WERI-Rb-1 (cell line): ENCODE data around the gene MALAT1.
A peak's percentile ranks its signal among the peaks of the same experiment; 100 is the strongest.

Experiments used
- DNase-seq: peaks from one replicate; pipeline ENCODE4 v3.0.0-alpha.2; 2020
- H3K27ac ChIP-seq: fragments of 250-450 bp; sonication (Bioruptor Pico); 2 replicates; pipeline ENCODE4 v1.5.1; 2020; ENCODE audit warnings: mild to moderate bottlenecking, moderate library complexity
- H3K27me3 ChIP-seq: fragments of 250-450 bp; sonication (Bioruptor Pico); 2 replicates; pipeline ENCODE4 v1.5.1; 2021; ENCODE audit warnings: mild to moderate bottlenecking, low read depth, moderate library complexity; ENCODE audit not compliant: insufficient read depth, severe bottlenecking
- H3K36me3 ChIP-seq: fragments of 250-450 bp; sonication (Bioruptor Pico); 2 replicates; pipeline ENCODE4 v1.5.1; 2020; ENCODE audit warnings: mild to moderate bottlenecking, moderate library complexity
- H3K4me3 ChIP-seq: 2 replicates; pipeline ENCODE4 v1.5.1; 2011; ENCODE audit warnings: low read depth, mild to moderate bottlenecking, control low read depth, low read length
- H3K9me3 ChIP-seq: fragments of 250-450 bp; sonication (Bioruptor Pico); 2 replicates; pipeline ENCODE4 v1.5.1; 2021; ENCODE audit warnings: mild to moderate bottlenecking, moderate library complexity; ENCODE audit not compliant: severe bottlenecking
- TF ChIP-seq, protein P1 (sequence below): IDR thresholded peaks from 2 replicates; pipeline ENCODE4 v1.5.1; 2011; ENCODE audit warnings: low read depth, mild to moderate bottlenecking, control low read depth, inconsistent platforms, low read length

The MALAT1 gene

DNA sequence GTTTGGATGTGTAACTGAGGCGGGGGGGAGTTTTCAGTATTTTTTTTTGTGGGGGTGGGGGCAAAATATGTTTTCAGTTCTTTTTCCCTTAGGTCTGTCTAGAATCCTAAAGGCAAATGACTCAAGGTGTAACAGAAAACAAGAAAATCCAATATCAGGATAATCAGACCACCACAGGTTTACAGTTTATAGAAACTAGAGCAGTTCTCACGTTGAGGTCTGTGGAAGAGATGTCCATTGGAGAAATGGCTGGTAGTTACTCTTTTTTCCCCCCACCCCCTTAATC is 2.3 kb downstream of the MALAT1 start:
- TF ChIP-seq, protein P1, sequence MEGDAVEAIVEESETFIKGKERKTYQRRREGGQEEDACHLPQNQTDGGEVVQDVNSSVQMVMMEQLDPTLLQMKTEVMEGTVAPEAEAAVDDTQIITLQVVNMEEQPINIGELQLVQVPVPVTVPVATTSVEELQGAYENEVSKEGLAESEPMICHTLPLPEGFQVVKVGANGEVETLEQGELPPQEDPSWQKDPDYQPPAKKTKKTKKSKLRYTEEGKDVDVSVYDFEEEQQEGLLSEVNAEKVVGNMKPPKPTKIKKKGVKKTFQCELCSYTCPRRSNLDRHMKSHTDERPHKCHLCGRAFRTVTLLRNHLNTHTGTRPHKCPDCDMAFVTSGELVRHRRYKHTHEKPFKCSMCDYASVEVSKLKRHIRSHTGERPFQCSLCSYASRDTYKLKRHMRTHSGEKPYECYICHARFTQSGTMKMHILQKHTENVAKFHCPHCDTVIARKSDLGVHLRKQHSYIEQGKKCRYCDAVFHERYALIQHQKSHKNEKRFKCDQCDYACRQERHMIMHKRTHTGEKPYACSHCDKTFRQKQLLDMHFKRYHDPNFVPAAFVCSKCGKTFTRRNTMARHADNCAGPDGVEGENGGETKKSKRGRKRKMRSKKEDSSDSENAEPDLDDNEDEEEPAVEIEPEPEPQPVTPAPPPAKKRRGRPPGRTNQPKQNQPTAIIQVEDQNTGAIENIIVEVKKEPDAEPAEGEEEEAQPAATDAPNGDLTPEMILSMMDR, result no peak
- peaks cover 72% of the 10 kb centered on the region for H3K36me3 ChIP-seq

DNA sequence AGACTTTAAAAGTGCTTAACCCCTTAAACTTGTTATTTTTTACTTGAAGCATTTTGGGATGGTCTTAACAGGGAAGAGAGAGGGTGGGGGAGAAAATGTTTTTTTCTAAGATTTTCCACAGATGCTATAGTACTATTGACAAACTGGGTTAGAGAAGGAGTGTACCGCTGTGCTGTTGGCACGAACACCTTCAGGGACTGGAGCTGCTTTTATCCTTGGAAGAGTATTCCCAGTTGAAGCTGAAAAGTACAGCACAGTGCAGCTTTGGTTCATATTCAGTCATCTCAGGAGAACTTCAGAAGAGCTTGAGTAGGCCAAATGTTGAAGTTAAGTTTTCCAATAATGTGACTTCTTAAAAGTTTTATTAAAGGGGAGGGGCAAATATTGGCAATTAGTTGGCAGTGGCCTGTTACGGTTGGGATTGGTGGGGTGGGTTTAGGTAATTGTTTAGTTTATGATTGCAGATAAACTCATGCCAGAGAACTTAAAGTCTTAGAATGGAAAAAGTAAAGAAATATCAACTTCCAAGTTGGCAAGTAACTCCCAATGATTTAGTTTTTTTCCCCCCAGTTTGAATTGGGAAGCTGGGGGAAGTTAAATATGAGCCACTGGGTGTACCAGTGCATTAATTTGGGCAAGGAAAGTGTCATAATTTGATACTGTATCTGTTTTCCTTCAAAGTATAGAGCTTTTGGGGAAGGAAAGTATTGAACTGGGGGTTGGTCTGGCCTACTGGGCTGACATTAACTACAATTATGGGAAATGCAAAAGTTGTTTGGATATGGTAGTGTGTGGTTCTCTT is 2.8 kb downstream of the MALAT1 start:
- no peak overlapping the region for H3K27ac ChIP-seq
- H3K4me3 ChIP-seq, result peak overlapping the region; percentile 89
- DNase-seq, result no peak
- H3K36me3 ChIP-seq, result peaks cover 77% of the 10 kb centered on the region
- H3K9me3 ChIP-seq, result no peaks in the 10 kb centered on the region
- no peaks in the 10 kb centered on the region for H3K27me3 ChIP-seq
- TF ChIP-seq, protein P1, result no peak

More for the DNA sequence above, 2.3 kb downstream of the MALAT1 start:
- no peak for DNase-seq
- peak overlapping the region; percentile 89 for H3K4me3 ChIP-seq
- H3K27ac ChIP-seq, result no peak overlapping the region; the same call in 1 of the 2 replicates
- H3K9me3 ChIP-seq, result no peaks in the 10 kb centered on the region
- H3K27me3 ChIP-seq, result no peaks in the 10 kb centered on the region

DNA sequence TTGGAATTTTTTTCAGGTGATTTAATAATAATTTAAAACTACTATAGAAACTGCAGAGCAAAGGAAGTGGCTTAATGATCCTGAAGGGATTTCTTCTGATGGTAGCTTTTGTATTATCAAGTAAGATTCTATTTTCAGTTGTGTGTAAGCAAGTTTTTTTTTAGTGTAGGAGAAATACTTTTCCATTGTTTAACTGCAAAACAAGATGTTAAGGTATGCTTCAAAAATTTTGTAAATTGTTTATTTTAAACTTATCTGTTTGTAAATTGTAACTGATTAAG is 3.4 kb downstream of the MALAT1 start:
- no peak for DNase-seq
- Histone ChIP-seq H3K27ac (no peak overlapping the region; the same call in 1 of the 2 replicates), H3K36me3 (peaks cover 81% of the 10 kb centered on the region), H3K4me3 (peak overlapping the region; percentile 89), H3K9me3 (no peaks in the 10 kb centered on the region), H3K27me3 (no peaks in the 10 kb centered on the region)
- TF ChIP-seq, protein P1, result no peak

DNA sequence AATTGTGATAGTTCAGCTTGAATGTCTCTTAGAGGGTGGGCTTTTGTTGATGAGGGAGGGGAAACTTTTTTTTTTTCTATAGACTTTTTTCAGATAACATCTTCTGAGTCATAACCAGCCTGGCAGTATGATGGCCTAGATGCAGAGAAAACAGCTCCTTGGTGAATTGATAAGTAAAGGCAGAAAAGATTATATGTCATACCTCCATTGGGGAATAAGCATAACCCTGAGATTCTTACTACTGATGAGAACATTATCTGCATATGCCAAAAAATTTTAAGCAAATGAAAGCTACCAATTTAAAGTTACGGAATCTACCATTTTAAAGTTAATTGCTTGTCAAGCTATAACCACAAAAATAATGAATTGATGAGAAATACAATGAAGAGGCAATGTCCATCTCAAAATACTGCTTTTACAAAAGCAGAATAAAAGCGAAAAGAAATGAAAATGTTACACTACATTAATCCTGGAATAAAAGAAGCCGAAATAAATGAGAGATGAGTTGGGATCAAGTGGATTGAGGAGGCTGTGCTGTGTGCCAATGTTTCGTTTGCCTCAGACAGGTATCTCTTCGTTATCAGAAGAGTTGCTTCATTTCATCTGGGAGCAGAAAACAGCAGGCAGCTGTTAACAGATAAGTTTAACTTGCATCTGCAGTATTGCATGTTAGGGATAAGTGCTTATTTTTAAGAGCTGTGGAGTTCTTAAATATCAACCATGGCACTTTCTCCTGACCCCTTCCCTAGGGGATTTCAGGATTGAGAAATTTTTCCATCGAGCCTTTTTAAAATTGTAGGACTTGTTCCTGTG is 3.9 kb downstream of the MALAT1 start:
- Histone ChIP-seq H3K36me3 (peaks cover 81% of the 10 kb centered on the region), H3K4me3 (peak overlapping the region; percentile 89), H3K27me3 (no peaks in the 10 kb centered on the region), H3K9me3 (no peaks in the 10 kb centered on the region), H3K27ac (peak overlapping the region; percentile 20)
- DNase-seq, result no peak
- TF ChIP-seq, protein P1, result no peak

DNA sequence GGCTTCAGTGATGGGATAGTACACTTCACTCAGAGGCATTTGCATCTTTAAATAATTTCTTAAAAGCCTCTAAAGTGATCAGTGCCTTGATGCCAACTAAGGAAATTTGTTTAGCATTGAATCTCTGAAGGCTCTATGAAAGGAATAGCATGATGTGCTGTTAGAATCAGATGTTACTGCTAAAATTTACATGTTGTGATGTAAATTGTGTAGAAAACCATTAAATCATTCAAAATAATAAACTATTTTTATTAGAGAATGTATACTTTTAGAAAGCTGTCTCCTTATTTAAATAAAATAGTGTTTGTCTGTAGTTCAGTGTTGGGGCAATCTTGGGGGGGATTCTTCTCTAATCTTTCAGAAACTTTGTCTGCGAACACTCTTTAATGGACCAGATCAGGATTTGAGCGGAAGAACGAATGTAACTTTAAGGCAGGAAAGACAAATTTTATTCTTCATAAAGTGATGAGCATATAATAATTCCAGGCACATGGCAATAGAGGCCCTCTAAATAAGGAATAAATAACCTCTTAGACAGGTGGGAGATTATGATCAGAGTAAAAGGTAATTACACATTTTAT is 4.6 kb downstream of the MALAT1 start:
- Histone ChIP-seq H3K9me3 (no peaks in the 10 kb centered on the region), H3K27me3 (no peaks in the 10 kb centered on the region), H3K4me3 (peak overlapping the region; percentile 89), H3K27ac (peak overlapping the region; percentile 20; the same call in 1 of the 2 replicates), H3K36me3 (peaks cover 81% of the 10 kb centered on the region)
- TF ChIP-seq, protein P1, result no peak
- no peak for DNase-seq
